ENCODE results near the gene GADL1.

The GADL1 gene

GRCh38 chr3:30826531-30826942 lies 67.9 kb downstream of the GADL1 start:
- Histone ChIP-seq H3K4me3 (ENCODE audit: low read depth, low read length) (no peak overlapping the region), H3K27ac (no peak overlapping the region), H3K36me3 (replicated peaks) (no peaks in the 10 kb centered on the region), H3K27me3 (replicated peaks) (no peaks in the 10 kb centered on the region)
- in situ Hi-C loops (cut with HindIII; ENCODE audit: low pct_ligation_motif_present, low sequenced_read_pairs): no loop called here
- no peak for TF ChIP-seq CTCF (IDR thresholded peaks at IDR 0.05; ENCODE audit: low read depth, low read length, missing control alignments)
- no peak for DNase-seq

GRCh38 chr3:30819067-30819798 lies 75.2 kb downstream of the GADL1 start:
- in situ Hi-C loops (cut with HindIII; ENCODE audit: low pct_ligation_motif_present, low sequenced_read_pairs): no loop called here
- no peak for DNase-seq

GRCh38 chr3:30813734-30814133 lies 80.7 kb downstream of the GADL1 start:
- in situ Hi-C loops (cut with HindIII; ENCODE audit: low pct_ligation_motif_present, low sequenced_read_pairs): no loop called here
- TF ChIP-seq CTCF (IDR thresholded peaks at IDR 0.05; ENCODE audit: low read depth, low read length, missing control alignments): no peak

More at GRCh38 chr3:30819067-30819798, 75.2 kb downstream of the GADL1 start:
- no peak overlapping the region for H3K27ac ChIP-seq
- no peak overlapping the region for H3K4me3 ChIP-seq (ENCODE audit: low read depth, low read length)
- TF ChIP-seq CTCF (IDR thresholded peaks at IDR 0.05; ENCODE audit: low read depth, low read length, missing control alignments): no peak
- no peaks in the 10 kb centered on the region for H3K36me3 ChIP-seq (replicated peaks)
- H3K27me3 ChIP-seq (replicated peaks): no peaks in the 10 kb centered on the region

GRCh38 chr3:30811151-30811795 lies 83.2 kb downstream of the GADL1 start:
- in situ Hi-C loops (cut with HindIII; ENCODE audit: low pct_ligation_motif_present, low sequenced_read_pairs): no loop called here
- Histone ChIP-seq H3K36me3 (replicated peaks) (no peaks in the 10 kb centered on the region), H3K27ac (no peak overlapping the region), H3K4me3 (ENCODE audit: low read depth, low read length) (no peak overlapping the region), H3K27me3 (replicated peaks) (no peaks in the 10 kb centered on the region)
- DNase-seq: no peak
- TF ChIP-seq CTCF (IDR thresholded peaks at IDR 0.05; ENCODE audit: low read depth, low read length, missing control alignments): no peak

More at GRCh38 chr3:30813734-30814133, 80.7 kb downstream of the GADL1 start:
- Histone ChIP-seq H3K27me3 (replicated peaks) (no peaks in the 10 kb centered on the region), H3K36me3 (replicated peaks) (no peaks in the 10 kb centered on the region), H3K4me3 (ENCODE audit: low read depth, low read length) (no peak overlapping the region), H3K27ac (no peak overlapping the region)
- DNase-seq: no peak

GRCh38 chr3:30810625-30811024 lies 83.8 kb downstream of the GADL1 start:
- H3K27ac ChIP-seq: no peak overlapping the region
- H3K27me3 ChIP-seq (replicated peaks): no peaks in the 10 kb centered on the region
- DNase-seq: no peak
- no peak for TF ChIP-seq CTCF (IDR thresholded peaks at IDR 0.05; ENCODE audit: low read depth, low read length, missing control alignments)
- no peaks in the 10 kb centered on the region for H3K36me3 ChIP-seq (replicated peaks)
- in situ Hi-C loops (cut with HindIII; ENCODE audit: low pct_ligation_motif_present, low sequenced_read_pairs): no loop called here
- no peak overlapping the region for H3K4me3 ChIP-seq (ENCODE audit: low read depth, low read length)
